Renal pelvis (tissue), 4 donors: ENCODE data around the gene OSBP2. TPM values are rescaled to one million over a fixed set of nuclear protein-coding genes. Genes with fewer than 3 reads are reported as not detected.
"Not testable (repeated sequence)": the region's sequence is repeated elsewhere in the genome, so short reads cannot be mapped to it uniquely, and the experiment has no call there.

ENCODE experiments used
- DNase-seq: peaks from one replicate; pipeline ENCODE4 v3.0.0-alpha.2; 2013
- polyA plus RNA-seq, 3 donors: library from polyadenylated mRNA; unstranded; fragments of 120-200 nt; gene quantifications; one replicate each; pipeline ENCODE4 v1.2.1, GENCODE V29; 2013; ENCODE audit not compliant: insufficient read length in 3 of 3

OSBP2 gene
- polyA plus RNA-seq, 3 donors: 5.6 to 6.7 (median 5.9) TPM

DNA sequence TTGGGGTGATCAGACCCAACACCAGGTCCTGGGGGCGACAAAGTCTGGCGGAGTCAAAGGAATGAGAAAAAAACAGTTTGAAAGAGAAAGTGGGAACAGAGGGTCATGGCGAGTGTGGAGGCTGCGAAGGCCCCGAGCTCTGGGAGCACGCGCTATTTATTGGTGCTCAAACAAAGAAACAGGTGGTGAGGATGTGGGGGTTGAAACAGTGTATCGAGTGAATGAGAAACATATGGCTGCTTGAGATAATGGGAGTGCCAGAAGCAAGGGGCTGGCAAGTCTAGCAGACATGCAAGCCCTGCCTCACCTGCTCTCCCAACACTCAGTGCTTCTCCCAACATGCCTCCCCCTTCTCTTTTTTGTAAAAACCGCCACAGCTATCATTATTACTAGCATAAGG lies 19.2 kb upstream of the OSBP2 start:
- no peak for DNase-seq

DNA sequence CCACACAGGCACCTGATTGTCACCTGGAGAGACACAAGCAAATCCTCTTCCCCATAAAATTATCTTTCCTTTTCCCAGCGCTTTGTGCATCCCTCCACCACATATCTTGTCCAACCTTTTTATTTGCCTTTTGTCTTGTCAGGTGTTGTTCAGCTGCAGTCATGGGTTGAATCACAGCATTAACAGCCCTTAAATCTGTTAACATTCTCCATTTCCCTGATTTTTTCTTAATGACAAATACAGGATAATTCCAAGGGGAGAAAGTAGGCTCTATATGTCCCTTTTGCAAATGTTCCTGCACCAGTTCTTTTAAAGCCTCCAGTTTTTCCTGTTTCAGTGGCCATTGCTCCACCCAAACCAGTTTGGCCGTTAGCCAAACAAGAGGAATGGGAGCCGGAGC lies 18.1 kb upstream of the OSBP2 start:
- DNase-seq: not testable (repeated sequence)

GRCh38 chr22:30679895-30680690 lies 14.6 kb upstream of the OSBP2 start:
- DNase-seq: not testable (repeated sequence)

DNA sequence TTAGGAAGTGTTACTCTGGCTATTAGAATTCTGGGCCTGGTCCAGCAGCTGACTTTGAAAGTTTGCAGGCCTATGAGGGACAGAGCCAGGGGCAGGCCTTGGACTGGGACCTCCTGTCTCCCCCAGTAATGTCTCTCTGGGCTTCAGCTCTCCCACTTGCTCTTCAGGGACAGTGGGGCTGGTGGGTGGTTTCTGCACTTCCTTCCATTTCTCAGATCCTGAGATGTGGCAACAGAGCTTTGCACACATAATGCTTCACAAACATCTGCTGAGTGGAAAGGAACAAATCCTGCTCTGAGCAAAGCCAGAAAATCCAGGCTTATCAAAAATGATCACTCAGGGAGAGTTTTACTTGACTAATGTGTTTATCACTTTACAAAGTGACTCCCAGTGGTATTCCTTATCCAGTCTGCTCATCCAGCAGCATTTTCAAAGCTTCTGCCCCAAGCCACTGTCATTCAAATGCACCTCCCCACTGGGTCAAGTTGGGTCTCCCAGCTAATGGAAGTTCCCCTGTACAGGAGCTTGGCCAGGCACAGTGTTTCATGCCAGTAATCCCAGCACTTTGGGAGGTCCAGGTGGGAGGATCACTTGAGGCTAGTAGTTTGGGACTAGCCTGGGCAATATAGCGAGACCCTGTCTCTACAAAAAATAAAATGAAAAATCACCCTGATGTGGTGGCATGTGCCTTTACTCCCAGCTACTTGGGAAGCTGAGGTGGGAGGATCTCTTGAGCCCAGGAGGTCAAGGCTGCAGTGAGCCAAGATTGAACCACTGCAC lies 13.5 kb upstream of the OSBP2 start:
- DNase-seq: no peak

GRCh38 chr22:30681831-30682230 lies 12.8 kb upstream of the OSBP2 start:
- no peak for DNase-seq

DNA sequence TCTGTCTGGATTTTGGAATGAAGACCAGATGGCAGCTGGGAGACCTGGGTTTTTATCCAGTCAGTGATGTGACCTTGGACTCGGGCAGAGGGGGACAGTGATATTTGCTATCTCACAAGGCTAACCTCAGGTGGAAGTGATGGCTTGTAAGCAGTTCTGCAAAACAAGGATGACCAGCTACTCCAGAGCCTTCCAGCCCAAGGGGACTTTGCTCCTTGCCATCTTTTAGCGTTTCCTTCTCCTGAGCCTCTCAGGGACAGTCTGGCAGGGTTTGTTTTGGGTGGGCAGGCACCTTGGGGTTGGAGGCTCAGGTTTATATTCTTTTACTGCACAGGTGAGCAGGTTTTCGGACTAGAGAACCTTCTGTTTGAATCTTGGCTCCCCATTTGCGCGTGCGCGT lies 9.5 kb upstream of the OSBP2 start:
- no peak for DNase-seq

- DNase-seq: no peak
These were observed 7.3 kb upstream of the OSBP2 start for GRCh38 chr22:30687358-30687757.

GRCh38 chr22:30689622-30690021 lies 5.1 kb upstream of the OSBP2 start:
- DNase-seq: no peak

DNA sequence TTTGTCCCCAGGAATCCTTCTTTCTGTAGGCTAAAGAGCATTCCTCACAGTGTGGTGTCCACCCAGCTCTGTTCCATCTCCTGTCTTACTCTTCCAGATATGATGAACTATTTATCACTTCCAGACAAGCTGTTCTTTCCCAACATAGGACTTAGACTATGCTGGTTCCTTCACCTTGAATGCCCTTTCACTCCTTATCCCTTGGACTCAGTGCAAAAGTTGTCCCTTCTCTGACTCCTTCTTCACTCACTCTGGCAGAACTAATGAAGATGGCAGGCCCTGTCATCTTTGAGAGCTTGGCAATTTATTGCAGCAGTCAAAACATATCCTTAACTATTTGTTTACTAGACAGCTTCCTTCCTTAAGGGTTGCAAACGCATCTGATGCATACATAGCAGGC lies 3.5 kb upstream of the OSBP2 start:
- no peak for DNase-seq

DNA sequence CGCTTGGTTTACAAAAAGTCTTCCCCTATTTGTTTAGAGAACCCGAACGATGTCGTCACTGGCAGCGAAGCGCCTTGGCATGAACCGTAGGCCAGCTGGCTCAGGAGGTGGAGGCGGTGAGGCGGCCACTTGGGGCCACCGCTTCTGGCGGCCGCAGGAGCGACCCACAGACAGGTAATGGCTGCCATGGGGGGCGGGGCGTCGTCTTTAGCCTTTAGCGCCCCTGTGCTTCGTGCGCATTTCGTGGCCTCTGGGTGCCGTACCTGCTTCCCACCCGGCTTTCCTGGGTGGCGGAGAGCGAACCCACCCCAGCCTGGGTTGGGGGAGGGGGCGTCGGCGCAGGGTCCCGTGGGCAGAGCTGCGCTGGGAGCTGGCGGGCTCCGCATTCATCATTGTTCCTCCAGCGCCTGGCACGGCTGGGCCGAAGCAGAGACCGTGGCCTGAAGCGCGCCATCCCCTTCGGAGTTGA lies 469 bp upstream of the OSBP2 start:
- DNase-seq: peak; percentile 63

DNA sequence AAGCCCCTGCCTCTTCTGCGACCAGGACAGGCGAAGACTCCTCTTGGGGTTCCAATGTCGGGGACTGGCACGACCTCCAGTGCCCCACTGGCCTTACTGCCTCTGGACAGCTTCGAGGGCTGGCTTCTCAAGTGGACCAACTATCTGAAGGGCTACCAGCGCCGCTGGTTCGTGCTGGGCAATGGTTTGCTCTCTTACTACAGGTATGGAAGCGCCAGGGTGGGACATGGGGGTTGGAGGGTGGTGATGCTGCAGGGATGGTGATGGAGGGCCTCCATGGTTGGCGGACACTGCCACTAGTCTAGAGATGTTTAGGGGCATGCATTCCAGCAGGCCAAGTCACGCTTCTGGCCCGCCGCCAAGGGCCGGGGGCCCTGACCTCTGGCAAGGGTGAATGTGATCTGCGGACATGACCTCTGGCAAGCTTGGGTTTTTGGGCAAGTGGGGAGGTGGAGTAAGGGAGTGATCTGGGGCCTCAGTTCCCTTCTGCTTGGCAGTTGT lies 727 bp downstream of the OSBP2 start:
- no peak for DNase-seq

DNA sequence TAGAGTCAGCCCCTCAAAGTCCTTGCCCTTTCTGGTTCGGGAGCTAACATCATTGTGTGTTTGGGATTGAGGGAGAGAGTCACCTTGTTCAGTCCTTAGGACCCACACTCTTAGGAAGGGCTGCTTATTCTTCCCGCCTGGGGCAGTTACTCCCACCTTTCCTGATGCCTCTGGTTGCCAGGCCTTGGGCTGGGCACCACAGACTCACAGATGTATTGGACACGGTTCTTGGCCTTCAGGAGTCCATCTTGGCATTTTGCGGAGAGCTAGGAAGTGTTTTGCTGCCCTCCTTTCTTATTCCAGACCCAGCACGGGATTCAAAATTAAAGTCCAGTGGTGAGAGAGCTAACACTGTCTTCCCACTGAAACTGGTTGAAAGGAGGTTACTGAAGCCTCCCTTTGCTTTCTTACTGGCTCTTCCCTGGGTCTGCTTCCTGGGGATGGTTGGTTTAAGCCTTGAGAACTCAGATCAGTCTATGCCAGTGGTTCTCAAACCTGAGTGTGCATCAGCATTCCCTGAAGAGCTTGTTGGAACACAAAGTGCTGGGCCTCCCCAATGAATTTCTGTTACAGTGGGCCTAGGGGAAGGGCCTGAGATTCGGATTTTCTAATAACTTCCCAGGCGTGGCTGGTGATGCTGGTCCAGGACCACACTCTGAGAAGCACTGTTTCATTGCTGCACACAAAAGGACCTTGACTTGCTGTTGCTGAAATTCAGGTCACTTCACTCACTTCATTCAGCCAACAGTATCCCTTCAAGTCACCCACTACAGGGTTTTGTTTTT lies 1.4 kb downstream of the OSBP2 start:
- no peak for DNase-seq

- no peak for DNase-seq
These were observed 3.3 kb downstream of the OSBP2 start for GRCh38 chr22:30697975-30698374.

- no peak for DNase-seq
These were observed 7.2 kb downstream of the OSBP2 start for GRCh38 chr22:30701872-30702271.

DNA sequence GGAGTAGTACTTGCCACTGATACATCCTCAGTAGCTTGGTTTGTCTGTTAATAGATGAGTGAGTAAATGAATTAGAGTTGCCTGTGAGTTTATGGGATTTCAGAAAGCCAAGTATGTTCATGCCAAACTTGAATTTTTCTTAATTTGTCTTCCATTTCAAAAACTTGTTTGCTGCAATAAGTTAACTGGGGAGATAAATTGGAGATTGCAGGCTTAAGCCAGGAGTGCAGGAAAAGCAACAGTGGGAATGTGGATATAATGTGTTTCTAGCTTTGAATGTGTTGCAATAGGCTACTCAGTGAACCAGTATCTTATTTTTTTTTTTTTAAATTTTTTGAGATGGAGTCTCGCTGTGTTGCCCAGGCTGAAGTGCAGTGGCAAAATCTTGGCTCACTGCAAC lies 8.2 kb downstream of the OSBP2 start:
- no peak for DNase-seq

DNA sequence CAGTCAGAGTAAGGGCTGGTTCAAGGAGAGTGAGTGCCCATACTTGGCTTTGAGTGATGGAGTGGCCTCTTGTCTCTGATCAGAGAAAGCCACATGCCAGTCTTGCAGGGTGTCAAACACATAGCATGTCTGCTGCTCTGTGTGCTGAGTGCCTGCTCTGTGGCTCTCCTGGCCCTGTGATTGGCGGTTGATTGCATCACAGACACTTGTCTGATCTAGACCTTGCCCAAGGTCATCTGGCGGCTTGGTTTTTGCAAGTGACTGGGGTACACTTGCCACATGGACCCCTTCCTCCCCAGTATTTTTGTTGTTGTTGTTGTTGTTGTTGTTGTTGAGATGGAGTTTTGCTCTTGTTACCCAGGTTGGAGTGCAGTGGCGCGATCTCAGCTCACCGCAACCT lies 10.3 kb downstream of the OSBP2 start:
- no peak for DNase-seq

- no peak for DNase-seq
These were observed 11.3 kb downstream of the OSBP2 start for GRCh38 chr22:30705710-30706651.

DNA sequence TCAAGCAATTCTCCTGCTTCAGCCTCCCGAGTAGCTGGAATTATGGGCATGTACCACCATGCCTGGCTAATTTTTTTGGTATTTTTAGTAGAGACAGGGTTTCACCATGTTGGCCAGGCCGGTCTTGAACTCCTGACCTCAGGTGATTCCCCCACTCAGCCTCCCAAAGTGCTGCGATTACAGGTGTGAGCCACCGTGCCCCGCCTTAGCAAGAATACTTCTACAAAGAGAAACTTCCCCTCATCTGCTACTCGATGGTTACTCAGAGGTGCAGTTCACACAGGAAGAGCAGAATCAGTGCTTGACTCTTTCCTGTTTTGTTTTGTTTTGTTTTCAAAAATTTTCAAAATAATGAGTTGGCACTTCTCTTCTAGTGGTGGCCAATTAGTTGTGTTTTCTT lies 15.3 kb downstream of the OSBP2 start:
- DNase-seq: not testable (repeated sequence)

DNA sequence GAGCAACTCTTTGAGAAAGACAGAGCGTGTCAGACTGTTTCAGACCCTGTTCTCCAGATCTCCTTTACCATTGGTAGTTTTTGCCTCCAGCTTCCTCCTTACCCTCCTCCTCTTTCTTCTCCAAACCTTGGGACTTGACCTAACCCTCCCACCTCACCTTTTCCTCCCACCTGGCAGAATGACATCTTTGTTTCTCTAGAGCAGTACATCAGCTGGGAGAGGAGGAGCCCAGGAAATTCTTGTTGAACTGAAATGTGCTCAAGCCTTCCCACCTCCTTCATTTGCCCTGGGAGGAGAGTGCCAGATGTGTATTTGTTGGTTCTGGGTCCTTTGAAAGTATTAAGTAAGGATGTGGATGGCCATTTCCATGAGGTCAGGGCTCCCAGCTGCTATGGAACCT lies 17.4 kb downstream of the OSBP2 start:
- no peak for DNase-seq

GRCh38 chr22:30714062-30714461 lies 19.4 kb downstream of the OSBP2 start:
- no peak for DNase-seq

DNA sequence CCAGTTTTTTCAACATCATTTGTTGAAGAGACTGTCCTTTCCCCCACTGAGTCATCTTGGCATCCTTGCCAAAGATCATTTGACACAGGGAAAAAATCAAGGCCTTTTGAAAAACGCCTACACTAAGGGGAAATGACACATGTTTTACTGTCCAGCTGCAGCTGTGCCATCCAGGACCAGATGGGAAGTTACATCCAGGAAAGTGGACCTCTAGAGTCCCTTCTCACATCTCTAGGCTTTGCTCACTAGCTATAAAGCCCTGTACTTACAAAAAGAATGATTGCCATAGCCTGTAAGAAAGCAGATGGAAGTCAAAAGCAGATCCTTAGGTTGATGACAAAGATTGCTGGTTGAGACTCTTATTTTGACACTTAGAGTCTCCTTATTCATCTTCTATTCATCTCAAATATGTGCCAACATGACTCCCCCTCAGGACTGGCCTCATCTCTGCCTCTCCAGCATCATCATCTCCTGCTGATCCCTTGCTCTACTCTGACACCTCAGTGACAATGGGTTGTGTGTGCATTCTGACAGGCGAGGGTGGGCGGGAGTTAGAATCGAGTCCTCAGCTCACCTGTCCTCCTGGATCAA lies 22.8 kb downstream of the OSBP2 start:
- DNase-seq: no peak
